Right atrium auricular region (tissue), 2 donors: ENCODE measurements around the gene CUX1. TPM values are rescaled to one million over a fixed set of nuclear protein-coding genes. Genes with fewer than 3 reads are reported as not detected.

Experiments used
- DNase-seq: peaks from one replicate; pipeline ENCODE4 v3.0.0-alpha.2; 2019; ENCODE audit warnings: low spot score
- H3K27ac ChIP-seq, 2 donors: fragments of 200-600 bp; sonication (generic); 1 replicate in 1 of 2; 2 replicates in 1 of 2; pipeline ENCODE4 v1.5.1; 2016 to 2019
- H3K27me3 ChIP-seq, 2 donors: fragments of 200-600 bp; sonication (generic); one replicate each; pipeline versions ENCODE4 v1.5.1 to v1.6.0; 2017 to 2019
- H3K36me3 ChIP-seq: fragments of 200-600 bp; sonication (generic); one replicate; pipeline ENCODE4 v1.5.1; 2016
- H3K4me1 ChIP-seq, 2 donors: fragments of 200-600 bp; sonication (generic); one replicate each; pipeline versions ENCODE4 v1.5.1 to v1.6.0; 2017 to 2019
- H3K4me3 ChIP-seq, 2 donors: fragments of 200-600 bp; sonication (generic); 1 replicate in 1 of 2; 2 replicates in 1 of 2; pipeline ENCODE4 v1.5.1; 2017 to 2019; ENCODE audit warnings: mild to moderate bottlenecking in 1 of 2, moderate library complexity in 1 of 2
- H3K9me3 ChIP-seq, 2 donors: fragments of 200-600 bp; sonication (generic); one replicate each; pipeline ENCODE4 v1.5.1; 2019
- CTCF ChIP-seq, 2 donors: fragments of 200-600 bp; sonication (generic); IDR thresholded peaks; one replicate each; pipeline ENCODE4 v1.5.1; 2019; ENCODE audit warnings: antibody characterized with exemption in 2 of 2
- total RNA-seq, 2 donors: library from RNA; depleted of rRNA; stranded (reverse); fragments of >200 nt; gene quantifications; one replicate each; pipeline ENCODE4 v1.1.0, GENCODE V29; 2016

CUX1 gene
- total RNA-seq, 2 donors from 2014 or later = 71.1 to 94.4 TPM

- no peak for DNase-seq
- Histone ChIP-seq H3K27me3 (no peaks in the 10 kb centered on the region), H3K4me1 (peaks cover 0 to 17% of the 10 kb centered on the region in 2 donors), H3K27ac (no peak overlapping the region), H3K9me3 (no peaks in the 10 kb centered on the region), H3K4me3 (no peak overlapping the region), H3K36me3 (no peaks in the 10 kb centered on the region)
- no peak for TF ChIP-seq CTCF (IDR thresholded peaks at IDR 0.05)
These were observed 178.8 kb downstream of the CUX1 start for GRCh38 chr7:101996131-101996691.

- Histone ChIP-seq H3K27me3 (no peaks in the 10 kb centered on the region), H3K9me3 (no peaks in the 10 kb centered on the region), H3K27ac (no peak overlapping the region), H3K4me3 (no peak overlapping the region), H3K4me1 (peaks cover 0 to 17% of the 10 kb centered on the region in 2 donors), H3K36me3 (no peaks in the 10 kb centered on the region)
- no peak for TF ChIP-seq CTCF (IDR thresholded peaks at IDR 0.05)
- DNase-seq = no peak
These were observed 179.4 kb downstream of the CUX1 start for GRCh38 chr7:101996876-101997275.

GRCh38 chr7:101998029-101998905, 180.8 kb downstream of the CUX1 start:
- Histone ChIP-seq H3K4me1 (peaks cover 0 to 17% of the 10 kb centered on the region in 2 donors), H3K36me3 (no peaks in the 10 kb centered on the region), H3K9me3 (no peaks in the 10 kb centered on the region), H3K27ac (no peak overlapping the region), H3K27me3 (no peaks in the 10 kb centered on the region), H3K4me3 (no peak overlapping the region)
- DNase-seq = no peak
- no peak for TF ChIP-seq CTCF (IDR thresholded peaks at IDR 0.05)

GRCh38 chr7:101998906-101999240, 181.4 kb downstream of the CUX1 start:
- Histone ChIP-seq H3K4me3 (no peak overlapping the region), H3K36me3 (no peaks in the 10 kb centered on the region), H3K4me1 (peaks cover 0 to 17% of the 10 kb centered on the region in 2 donors), H3K27me3 (no peaks in the 10 kb centered on the region), H3K9me3 (no peaks in the 10 kb centered on the region), H3K27ac (no peak overlapping the region)
- no peak for TF ChIP-seq CTCF (IDR thresholded peaks at IDR 0.05)
- no peak for DNase-seq

- Histone ChIP-seq H3K27me3 (no peaks in the 10 kb centered on the region), H3K4me3 (no peak overlapping the region), H3K27ac (no peak overlapping the region), H3K4me1 (peaks cover 0 to 17% of the 10 kb centered on the region in 2 donors), H3K36me3 (no peaks in the 10 kb centered on the region), H3K9me3 (no peaks in the 10 kb centered on the region)
- no peak for TF ChIP-seq CTCF (IDR thresholded peaks at IDR 0.05)
- no peak for DNase-seq
These were observed 182.0 kb downstream of the CUX1 start for GRCh38 chr7:101999393-101999792.
